ENCODE results near the gene CCL2. TPM values are rescaled to one million over a fixed set of nuclear protein-coding genes. Genes with fewer than 3 reads are reported as not detected.

CCL2 gene
- total RNA-seq, 2 experiments from 2014 or later = not detected

- Histone ChIP-seq H3K9me2 (ENCODE audit: insufficient read depth, low read length) (no peaks in the 10 kb centered on the region), H2AFZ (ENCODE audit: low read length) (no peak overlapping the region), H3K79me2 (ENCODE audit: insufficient read depth, low read depth, low read length) (no peaks in the 10 kb centered on the region), H3K36me3 (ENCODE audit: insufficient read depth, low read length) (no peaks in the 10 kb centered on the region), H3K27ac (ENCODE audit: low read depth, low read length, poor library complexity, severe bottlenecking) (no peak overlapping the region), H3K9me3 (ENCODE audit: low read length) (no peaks in the 10 kb centered on the region), H3K4me3 (ENCODE audit: low read depth, low read length, poor library complexity, severe bottlenecking) (no peak overlapping the region), H3K4me2 (ENCODE audit: low read length) (no peak overlapping the region), H3K4me1 (ENCODE audit: insufficient read depth, low read length, poor library complexity, severe bottlenecking) (peaks cover 27% of the 10 kb centered on the region), H4K20me1 (ENCODE audit: insufficient read depth, low read length) (no peaks in the 10 kb centered on the region)
- TF ChIP-seq EZH2phosphoT487 (IDR thresholded peaks at IDR 0.05; ENCODE audit: borderline replicate concordance, low read depth, low read length) = no peak
- no peak for TF ChIP-seq CTCF (conservative IDR thresholded peaks at IDR 0.05; ENCODE audit: low read length)
- DNase-seq (ENCODE audit: low spot score) = no peak
- intact Hi-C loops (cut with micrococcal nuclease; ENCODE audit: unreplicated experiment) = no loop called here
- POLR2A ChIA-PET = no interaction called here
- CTCF ChIA-PET (ENCODE audit: unreplicated experiment) = no interaction called here
- no TSS peak for BruUV-seq (replicated peaks)
Measured at GRCh38 chr17:34245351-34245905, 9.7 kb upstream of the CCL2 start.

DNA sequence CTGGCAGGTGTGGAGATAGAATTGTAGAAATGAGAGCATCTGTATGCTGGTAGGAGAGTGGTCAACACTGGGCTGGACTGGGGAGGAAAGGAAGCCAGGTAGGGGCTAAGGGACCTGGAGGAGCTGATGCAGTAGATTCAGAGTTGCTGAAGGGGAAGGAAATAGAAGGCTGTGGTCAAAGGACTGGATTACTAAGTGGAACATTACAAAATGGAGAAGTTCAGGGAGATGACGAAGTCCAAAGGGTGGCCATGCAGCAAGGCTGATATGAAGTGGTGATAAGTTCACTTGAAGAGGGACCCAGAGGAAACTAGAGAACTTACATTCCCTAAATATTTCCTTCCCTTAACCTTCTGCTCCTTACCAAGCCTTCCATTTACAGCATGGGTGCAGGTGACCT is 8.6 kb upstream of the CCL2 start:
- no peaks in the 10 kb centered on the region for H3K9me2 ChIP-seq (ENCODE audit: insufficient read depth, low read length)
- intact Hi-C loops (cut with micrococcal nuclease; ENCODE audit: unreplicated experiment) = no loop called here

More for the DNA sequence above, 8.6 kb upstream of the CCL2 start:
- POLR2A ChIA-PET = no interaction called here
- H3K79me2 ChIP-seq (ENCODE audit: insufficient read depth, low read depth, low read length) = no peaks in the 10 kb centered on the region
- H3K27ac ChIP-seq (ENCODE audit: low read depth, low read length, poor library complexity, severe bottlenecking) = no peak overlapping the region
- H2AFZ ChIP-seq (ENCODE audit: low read length) = no peak overlapping the region
- peaks cover 27% of the 10 kb centered on the region for H3K4me1 ChIP-seq (ENCODE audit: insufficient read depth, low read length, poor library complexity, severe bottlenecking)
- H3K9me3 ChIP-seq (ENCODE audit: low read length) = no peaks in the 10 kb centered on the region
- BruUV-seq (replicated peaks) = no TSS peak
- no peaks in the 10 kb centered on the region for H3K36me3 ChIP-seq (ENCODE audit: insufficient read depth, low read length)
- no peaks in the 10 kb centered on the region for H4K20me1 ChIP-seq (ENCODE audit: insufficient read depth, low read length)
- H3K4me2 ChIP-seq (ENCODE audit: low read length) = no peak overlapping the region
- TF ChIP-seq EZH2phosphoT487 (IDR thresholded peaks at IDR 0.05; ENCODE audit: borderline replicate concordance, low read depth, low read length) (no peak), CTCF (conservative IDR thresholded peaks at IDR 0.05; ENCODE audit: low read length) (no peak)
- DNase-seq (ENCODE audit: low spot score) = no peak
- H3K4me3 ChIP-seq (ENCODE audit: low read depth, low read length, poor library complexity, severe bottlenecking) = no peak overlapping the region
- CTCF ChIA-PET (ENCODE audit: unreplicated experiment) = no interaction called here

Measured in OCI-LY7 (cell line).